IgD-negative memory B cell (primary cell): ENCODE data around the gene GSE1. TPM values are rescaled to one million over a fixed set of nuclear protein-coding genes. Genes with fewer than 3 reads are reported as not detected.

Experiments used
- H3K27ac Mint-ChIP-seq, 3 donors: one replicate each; pipeline ENCODE4 v1.8.0; 2020 to 2022; ENCODE audit warnings: mild to moderate bottlenecking in 3 of 3, mixed read lengths in 3 of 3, moderate library complexity in 1 of 3
- H3K27me3 Mint-ChIP-seq: one replicate; pipeline ENCODE4 v1.8.0; 2021; ENCODE audit warnings: mixed read lengths
- H3K36me3 Mint-ChIP-seq: one replicate; pipeline ENCODE4 v1.8.0; 2020; ENCODE audit warnings: mild to moderate bottlenecking, mixed read lengths
- H3K4me1 Mint-ChIP-seq, 3 donors: one replicate each; pipeline ENCODE4 v1.8.0; 2020 to 2022; ENCODE audit warnings: mixed read lengths in 3 of 3, mild to moderate bottlenecking in 1 of 3
- H3K4me3 Mint-ChIP-seq, 4 donors: one replicate each; pipeline ENCODE4 v1.8.0; 2020 to 2022; ENCODE audit warnings: mild to moderate bottlenecking in 4 of 4, mixed read lengths in 4 of 4, moderate library complexity in 3 of 4
- H3K9me3 Mint-ChIP-seq, 3 donors: one replicate each; pipeline ENCODE4 v1.8.0; 2020 to 2021; ENCODE audit warnings: mixed read lengths in 3 of 3, mild to moderate bottlenecking in 1 of 3
- polyA plus RNA-seq: library from polyadenylated mRNA; unstranded; fragments of 300-500 nt; fragmentation: Illumina TruSeq; gene quantifications from one replicate; pipeline ENCODE4 v1.2.3, GENCODE V29; 2021

GSE1 gene
- polyA plus RNA-seq, 1 donor from 2014 or later: 7.3 TPM

DNA sequence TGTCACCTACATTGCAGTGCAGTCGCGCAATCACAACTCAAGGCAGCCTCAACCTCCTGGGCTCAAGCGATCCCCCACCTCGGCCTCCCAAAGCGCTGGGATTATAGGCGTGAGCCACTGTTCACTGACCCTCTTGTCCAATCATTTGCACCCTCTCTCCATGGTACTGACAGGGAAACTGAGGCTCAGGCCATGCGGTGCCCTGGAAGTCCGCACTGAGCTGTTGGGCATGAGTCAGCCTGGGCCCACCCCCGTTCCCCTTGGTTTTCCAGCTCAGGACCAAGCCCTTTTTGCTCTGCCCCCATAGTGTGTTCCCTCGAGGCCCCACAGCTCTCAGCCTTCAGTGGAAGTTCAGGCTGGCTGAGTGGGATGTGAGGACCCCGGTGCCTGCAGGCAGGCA, 10.1 kb downstream of the GSE1 start:
- peaks cover 11 to 35% (median 18%) of the 10 kb centered on the region in 3 donors for H3K4me1 Mint-ChIP-seq
- H3K36me3 Mint-ChIP-seq: peaks cover 3% of the 10 kb centered on the region
- H3K9me3 Mint-ChIP-seq: no peaks in the 10 kb centered on the region
- no peak overlapping the region for H3K27ac Mint-ChIP-seq
- H3K27me3 Mint-ChIP-seq: no peaks in the 10 kb centered on the region
- H3K4me3 Mint-ChIP-seq: peak overlapping the region in 1 of 4 donors; percentile 28

DNA sequence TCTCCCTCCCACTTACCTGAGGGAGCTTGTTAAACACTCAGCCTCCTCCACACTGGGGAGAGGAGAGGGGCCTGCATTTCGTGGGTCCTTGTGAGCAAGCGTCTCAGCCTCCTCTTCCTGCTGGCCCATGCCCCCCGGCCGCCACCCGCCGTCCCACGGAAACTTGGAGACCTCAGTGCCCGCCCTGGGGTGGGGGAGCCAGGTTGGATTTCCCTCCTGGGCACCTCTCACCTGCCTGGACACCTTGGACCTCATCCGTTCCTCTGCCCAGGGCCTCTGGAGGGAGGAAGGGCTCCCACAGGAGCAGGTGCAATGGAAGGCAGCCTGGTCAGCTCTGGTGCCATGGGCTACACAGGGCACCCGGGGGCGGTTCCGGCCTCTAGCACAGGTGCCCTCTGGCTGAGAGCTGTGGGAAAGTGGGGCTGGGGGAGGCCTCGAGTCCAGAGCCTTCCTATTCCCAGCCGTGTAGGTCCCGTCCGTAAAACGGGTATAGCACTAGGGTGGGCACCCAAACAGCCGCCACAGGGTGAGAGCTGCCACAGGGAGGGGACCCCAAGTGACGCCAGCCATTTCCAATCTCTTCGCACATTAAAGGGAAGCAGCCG, 11.0 kb downstream of the GSE1 start:
- Mint-ChIP-seq H3K36me3 (peaks cover 3% of the 10 kb centered on the region), H3K4me3 (no peak overlapping the region), H3K4me1 (peaks cover 11 to 36% (median 20%) of the 10 kb centered on the region in 3 donors), H3K9me3 (no peaks in the 10 kb centered on the region), H3K27me3 (no peaks in the 10 kb centered on the region), H3K27ac (no peak overlapping the region)

DNA sequence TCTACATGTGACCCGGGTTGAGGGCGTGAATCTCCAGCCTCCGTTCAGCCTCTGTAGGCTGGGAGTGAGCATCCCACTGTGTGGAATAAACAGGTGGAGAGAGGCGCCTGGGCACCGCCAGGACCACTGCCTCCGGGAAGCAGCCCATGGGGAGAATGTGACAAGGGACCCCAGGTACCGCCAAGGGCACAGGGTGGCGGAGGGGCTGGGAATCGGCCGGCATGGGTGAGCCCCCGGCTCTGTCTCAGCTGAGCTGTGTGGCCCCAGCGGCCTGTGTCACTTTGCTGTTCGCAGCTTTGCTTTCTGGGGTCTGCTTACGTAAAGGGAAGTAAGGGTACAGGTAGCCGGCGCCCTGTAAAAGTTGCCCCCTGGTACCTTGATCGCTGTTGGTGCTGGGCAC, 11.5 kb downstream of the GSE1 start:
- H3K27ac Mint-ChIP-seq: no peak overlapping the region
- H3K36me3 Mint-ChIP-seq: peaks cover 5% of the 10 kb centered on the region
- H3K4me1 Mint-ChIP-seq: peaks cover 11 to 36% (median 20%) of the 10 kb centered on the region in 3 donors
- H3K27me3 Mint-ChIP-seq: no peaks in the 10 kb centered on the region
- no peaks in the 10 kb centered on the region for H3K9me3 Mint-ChIP-seq
- no peak overlapping the region for H3K4me3 Mint-ChIP-seq

DNA sequence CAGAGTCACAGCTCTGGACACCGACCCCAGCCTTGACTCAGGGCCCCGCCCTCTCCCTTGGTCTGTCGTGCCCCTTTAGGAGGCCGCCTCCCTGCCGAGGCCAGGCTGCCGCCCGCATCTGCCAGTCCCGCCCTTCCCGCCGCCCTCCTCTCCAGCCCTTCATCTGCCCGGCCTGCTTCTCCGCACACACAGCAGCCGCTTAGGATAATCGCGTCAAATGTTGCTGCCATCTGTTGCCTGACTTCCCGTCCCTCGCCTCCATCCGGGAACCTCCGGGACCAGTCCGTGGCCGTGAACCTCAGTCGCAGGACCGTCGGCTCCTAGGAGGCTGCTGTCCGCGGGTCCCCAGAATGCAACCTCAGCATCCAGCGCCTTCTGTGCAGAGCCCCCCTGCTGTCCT, 11.9 kb downstream of the GSE1 start:
- H3K27ac Mint-ChIP-seq: no peak overlapping the region
- no peaks in the 10 kb centered on the region for H3K9me3 Mint-ChIP-seq
- peaks cover 7% of the 10 kb centered on the region for H3K36me3 Mint-ChIP-seq
- peaks cover 11 to 36% (median 20%) of the 10 kb centered on the region in 3 donors for H3K4me1 Mint-ChIP-seq
- no peaks in the 10 kb centered on the region for H3K27me3 Mint-ChIP-seq
- H3K4me3 Mint-ChIP-seq: no peak overlapping the region

DNA sequence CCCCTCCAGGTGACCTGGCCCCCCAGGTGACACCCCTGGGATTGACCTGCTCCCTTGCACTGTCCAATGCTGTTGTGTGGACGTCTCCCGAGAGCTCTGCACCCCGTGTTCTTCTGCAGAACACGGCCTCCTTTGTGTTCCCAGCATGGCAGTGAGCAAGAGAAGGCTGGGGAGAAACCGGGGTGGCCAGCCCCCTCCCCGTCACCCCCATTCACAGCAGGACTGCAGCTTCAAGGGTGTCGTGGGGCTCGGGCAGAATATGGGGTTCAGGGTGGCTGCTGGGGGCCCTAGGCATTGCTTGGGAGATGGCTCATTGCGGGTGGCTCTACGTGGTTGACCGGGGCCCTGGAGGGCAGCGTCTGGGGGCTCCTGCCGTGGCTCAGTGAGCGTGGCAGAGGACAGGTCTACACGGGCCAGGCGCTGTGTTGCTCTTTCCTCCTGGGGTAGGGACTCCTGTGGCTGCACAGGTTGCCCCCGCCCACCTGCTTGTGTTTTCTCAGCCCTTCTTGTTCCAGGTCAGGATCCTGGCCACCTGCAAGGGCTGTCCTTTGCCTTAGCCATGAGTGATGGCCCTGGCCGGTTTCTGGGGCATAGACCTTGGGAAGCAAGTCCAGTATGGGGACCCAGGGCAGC, 12.5 kb downstream of the GSE1 start:
- Mint-ChIP-seq H3K36me3 (peaks cover 7% of the 10 kb centered on the region), H3K27ac (no peak overlapping the region)

DNA sequence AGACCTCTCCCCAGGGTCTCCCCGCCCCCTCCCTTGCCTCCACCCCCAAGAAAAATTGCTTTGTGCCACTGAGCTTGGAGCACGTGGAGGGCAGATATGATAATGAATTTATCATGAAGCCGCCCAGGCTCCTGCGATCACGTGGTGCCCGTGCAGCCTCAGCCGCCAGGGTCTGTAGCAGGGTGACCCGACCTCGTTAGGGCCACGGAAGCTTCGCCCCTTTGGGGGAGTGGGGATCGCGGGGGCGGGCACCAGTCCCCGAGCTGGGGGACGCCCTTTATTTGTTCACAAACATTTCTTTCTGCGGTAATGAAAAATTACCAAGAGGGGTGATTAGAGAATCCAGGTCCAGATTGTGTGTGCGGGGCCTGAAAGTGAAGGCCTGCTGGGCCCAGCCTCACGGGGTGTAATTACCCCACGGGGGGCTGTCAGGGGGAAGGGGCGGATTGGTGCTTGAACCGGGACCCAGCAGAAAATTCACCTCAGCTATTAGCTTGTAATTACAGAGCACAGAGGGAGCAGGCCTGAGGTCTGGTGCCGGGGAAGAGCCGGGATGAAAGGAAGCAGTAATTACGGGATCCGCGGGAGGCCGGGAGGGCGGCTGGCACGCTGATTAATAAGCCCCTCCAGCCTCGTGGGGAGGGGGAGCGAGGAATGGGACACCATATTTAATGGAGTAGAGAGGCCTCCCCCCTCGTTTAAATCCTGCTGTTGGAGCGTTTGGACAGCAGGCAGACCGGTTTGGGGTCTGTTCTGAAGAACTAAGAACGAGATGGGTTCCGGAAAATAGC, 13.3 kb downstream of the GSE1 start:
- peaks cover 6 to 27% (median 16%) of the 10 kb centered on the region in 3 donors for H3K4me1 Mint-ChIP-seq
- no peak overlapping the region for H3K4me3 Mint-ChIP-seq
- H3K36me3 Mint-ChIP-seq: peaks cover 7% of the 10 kb centered on the region
- H3K27ac Mint-ChIP-seq: no peak overlapping the region
- H3K27me3 Mint-ChIP-seq: no peaks in the 10 kb centered on the region
- H3K9me3 Mint-ChIP-seq: no peaks in the 10 kb centered on the region

More for the DNA sequence above, 12.5 kb downstream of the GSE1 start:
- no peaks in the 10 kb centered on the region for H3K27me3 Mint-ChIP-seq
- no peaks in the 10 kb centered on the region for H3K9me3 Mint-ChIP-seq
- H3K4me3 Mint-ChIP-seq: no peak overlapping the region
- peaks cover 11 to 32% (median 20%) of the 10 kb centered on the region in 3 donors for H3K4me1 Mint-ChIP-seq

DNA sequence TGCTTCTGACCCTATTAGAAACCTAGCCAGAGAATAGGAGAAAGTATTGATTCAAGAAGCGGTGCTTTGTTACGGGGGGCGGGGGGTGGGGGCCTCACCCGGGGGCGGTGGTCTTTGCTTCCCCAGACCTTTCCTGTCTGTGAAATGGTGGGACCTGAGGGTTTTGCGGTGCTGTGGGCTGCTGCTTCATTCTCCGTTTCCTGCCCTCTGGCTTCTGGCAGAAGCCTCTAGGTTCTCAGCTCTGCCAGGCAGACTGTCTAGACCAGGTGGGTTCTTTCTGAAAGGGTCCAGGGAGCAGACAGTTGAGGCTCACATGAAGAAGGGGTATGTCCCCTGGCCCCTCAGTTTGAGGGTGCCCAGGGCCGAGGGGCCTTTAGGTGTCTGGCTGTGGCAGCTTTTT, 14.0 kb downstream of the GSE1 start:
- no peak overlapping the region for H3K27ac Mint-ChIP-seq
- no peaks in the 10 kb centered on the region for H3K27me3 Mint-ChIP-seq

DNA sequence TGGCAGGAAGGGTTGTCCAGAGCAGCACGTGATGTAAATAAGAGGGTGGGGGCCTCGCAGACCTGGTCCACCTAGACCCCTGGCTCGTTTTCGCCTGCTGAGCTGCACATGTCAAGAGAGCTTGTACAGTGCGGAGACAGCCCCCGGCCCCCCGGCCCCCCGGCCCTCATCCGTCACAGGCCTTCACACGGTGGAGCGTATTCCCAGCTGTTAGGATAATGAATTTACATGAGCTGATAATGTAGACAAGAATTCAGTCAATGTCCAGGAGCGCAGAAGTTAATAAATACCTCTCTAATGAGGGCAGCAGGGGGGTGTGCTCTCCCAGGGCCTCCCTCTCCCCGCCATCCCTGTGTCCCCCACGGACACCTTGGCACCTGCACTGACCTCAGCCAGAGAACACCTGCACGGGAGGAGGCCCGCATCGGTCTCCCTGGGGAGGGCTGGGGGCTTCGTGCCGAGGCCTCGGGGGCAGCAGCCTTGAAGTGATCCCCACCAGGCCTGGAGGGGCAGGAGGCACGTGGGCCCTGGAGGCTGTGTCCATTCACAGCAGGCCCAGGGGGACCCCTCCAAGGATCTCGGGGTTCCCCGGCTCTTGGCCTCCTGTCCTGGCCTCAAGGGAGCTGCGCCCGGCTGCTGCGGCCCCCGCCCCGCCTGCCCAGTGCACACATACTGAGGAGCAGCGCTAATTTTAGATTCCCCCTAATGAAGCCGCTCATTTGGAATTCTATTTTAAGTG, 14.6 kb downstream of the GSE1 start:
- Mint-ChIP-seq H3K9me3 (no peaks in the 10 kb centered on the region), H3K4me1 (peaks cover 0 to 16% (median 9%) of the 10 kb centered on the region in 3 donors), H3K27me3 (no peaks in the 10 kb centered on the region), H3K27ac (no peak overlapping the region), H3K4me3 (no peak overlapping the region), H3K36me3 (peaks cover 4% of the 10 kb centered on the region)

More for the DNA sequence above, 14.0 kb downstream of the GSE1 start:
- peaks cover 6 to 21% (median 13%) of the 10 kb centered on the region in 3 donors for H3K4me1 Mint-ChIP-seq
- H3K4me3 Mint-ChIP-seq: no peak overlapping the region
- no peaks in the 10 kb centered on the region for H3K9me3 Mint-ChIP-seq
- peaks cover 5% of the 10 kb centered on the region for H3K36me3 Mint-ChIP-seq

DNA sequence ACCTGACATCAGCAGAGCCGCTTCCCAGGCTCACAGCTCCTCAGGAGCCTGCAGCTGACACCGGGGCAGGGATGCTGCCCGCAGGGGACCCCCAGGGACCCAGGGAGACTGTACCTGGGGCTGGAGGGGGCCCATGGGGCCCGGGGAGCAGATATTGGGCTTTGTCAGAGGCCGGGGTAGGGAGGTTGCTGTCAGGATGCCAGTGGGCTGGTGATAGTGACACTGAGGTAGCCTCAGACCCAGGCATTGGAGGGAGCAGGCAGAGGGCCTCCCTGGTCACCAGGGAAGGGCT, 15.1 kb downstream of the GSE1 start:
- Mint-ChIP-seq H3K9me3 (no peaks in the 10 kb centered on the region), H3K36me3 (peaks cover 3% of the 10 kb centered on the region), H3K27me3 (no peaks in the 10 kb centered on the region), H3K27ac (no peak overlapping the region), H3K4me3 (no peak overlapping the region), H3K4me1 (peaks cover 0 to 12% (median 8%) of the 10 kb centered on the region in 3 donors)

DNA sequence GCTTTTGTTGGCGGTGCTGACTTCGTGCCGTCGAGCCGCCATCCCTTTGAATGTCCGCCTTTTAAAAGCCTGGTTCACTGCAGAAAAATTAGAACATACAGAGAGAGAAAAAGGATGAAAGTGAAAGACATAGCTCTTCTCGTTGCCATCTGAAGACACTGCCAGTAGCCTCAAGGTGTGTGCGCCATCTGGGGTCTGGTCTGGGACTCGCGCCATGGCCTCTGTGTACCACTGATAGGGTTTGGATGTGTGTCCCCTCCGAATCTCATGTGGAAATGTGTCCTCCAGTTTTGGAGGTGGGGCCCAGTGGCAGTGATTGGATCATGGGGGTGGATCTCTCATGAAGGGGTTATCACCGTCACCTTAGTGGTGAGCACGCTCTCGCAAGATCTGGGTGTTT, 15.5 kb downstream of the GSE1 start:
- no peaks in the 10 kb centered on the region for H3K27me3 Mint-ChIP-seq
- peaks cover 3% of the 10 kb centered on the region for H3K36me3 Mint-ChIP-seq
- peaks cover 0 to 9% (median 8%) of the 10 kb centered on the region in 3 donors for H3K4me1 Mint-ChIP-seq
- H3K27ac Mint-ChIP-seq: no peak overlapping the region
- no peaks in the 10 kb centered on the region for H3K9me3 Mint-ChIP-seq
- H3K4me3 Mint-ChIP-seq: no peak overlapping the region

DNA sequence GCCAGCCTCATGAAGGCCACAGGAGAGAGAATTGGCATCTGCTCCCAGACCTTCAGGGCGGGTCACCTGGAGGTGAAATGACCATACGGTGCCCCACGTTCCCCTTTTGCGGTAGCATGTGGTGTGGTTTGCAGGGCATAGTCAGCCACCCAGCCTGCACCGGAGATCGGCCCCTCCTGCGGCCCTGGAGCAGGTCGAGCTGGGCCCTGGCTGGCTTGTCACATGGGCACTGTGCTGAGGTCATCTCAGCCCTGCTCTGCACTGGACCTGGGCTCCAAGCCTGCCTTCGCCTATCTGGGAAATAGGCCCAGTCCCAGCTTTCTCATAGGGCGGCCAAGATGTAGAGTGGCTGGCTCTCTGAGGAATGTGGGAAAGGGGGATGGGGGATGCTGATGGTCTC, 16.2 kb downstream of the GSE1 start:
- Mint-ChIP-seq H3K27me3 (no peaks in the 10 kb centered on the region), H3K36me3 (peaks cover 3% of the 10 kb centered on the region), H3K9me3 (no peaks in the 10 kb centered on the region), H3K27ac (no peak overlapping the region), H3K4me1 (peaks cover 0 to 9% (median 8%) of the 10 kb centered on the region in 3 donors), H3K4me3 (no peak overlapping the region)

DNA sequence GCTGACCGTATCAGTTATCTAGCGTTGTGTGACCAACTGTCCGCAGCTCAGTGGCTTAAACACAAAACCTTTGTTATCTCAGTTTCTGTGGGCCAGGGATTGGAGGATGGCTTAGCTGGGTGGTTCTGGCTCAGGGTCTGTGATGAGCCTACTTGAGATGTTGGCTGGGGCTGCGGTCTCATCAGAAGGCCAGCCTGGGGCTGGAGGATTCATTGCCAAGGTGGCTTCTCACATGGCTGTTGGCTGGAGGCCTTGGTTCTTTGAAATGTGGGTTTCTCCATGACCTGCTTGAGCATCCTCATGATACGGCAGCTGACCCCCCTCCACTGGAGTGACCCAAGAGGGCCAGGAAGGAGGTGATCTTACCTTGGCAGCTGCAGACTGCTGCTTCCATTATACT, 16.7 kb downstream of the GSE1 start:
- peak overlapping the region in 2 of 4 donors; percentile 5 to 73 for H3K4me3 Mint-ChIP-seq
- peaks cover 0 to 9% (median 8%) of the 10 kb centered on the region in 3 donors for H3K4me1 Mint-ChIP-seq
- peaks cover 3% of the 10 kb centered on the region for H3K36me3 Mint-ChIP-seq
- H3K27ac Mint-ChIP-seq: no peak overlapping the region
- no peaks in the 10 kb centered on the region for H3K27me3 Mint-ChIP-seq
- no peaks in the 10 kb centered on the region for H3K9me3 Mint-ChIP-seq

DNA sequence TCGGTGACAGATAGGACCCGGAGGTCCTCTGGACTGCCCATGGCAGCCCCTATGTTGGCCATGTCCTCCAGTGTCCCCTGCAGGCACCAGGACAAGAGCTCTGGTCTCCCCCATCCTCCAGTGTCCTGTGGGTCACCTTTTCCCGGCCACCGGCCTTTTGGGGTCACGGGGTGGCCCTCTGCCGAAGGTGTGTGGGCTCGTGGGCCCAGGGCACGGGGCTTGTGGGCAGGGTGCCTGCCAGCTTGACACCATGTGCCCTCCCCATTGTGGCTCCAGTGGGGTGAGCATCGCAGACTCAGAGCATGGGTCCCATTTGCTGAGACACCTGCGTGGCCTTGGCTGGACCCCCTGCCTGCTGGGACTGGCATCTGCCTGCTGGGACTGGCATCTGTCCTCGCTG, 18.1 kb downstream of the GSE1 start:
- no peak overlapping the region for H3K27ac Mint-ChIP-seq
- H3K4me3 Mint-ChIP-seq: no peak overlapping the region
- no peaks in the 10 kb centered on the region for H3K9me3 Mint-ChIP-seq
- H3K4me1 Mint-ChIP-seq: peaks cover 0 to 10% (median 7%) of the 10 kb centered on the region in 3 donors
- H3K36me3 Mint-ChIP-seq: peaks cover 3% of the 10 kb centered on the region
- H3K27me3 Mint-ChIP-seq: no peaks in the 10 kb centered on the region

DNA sequence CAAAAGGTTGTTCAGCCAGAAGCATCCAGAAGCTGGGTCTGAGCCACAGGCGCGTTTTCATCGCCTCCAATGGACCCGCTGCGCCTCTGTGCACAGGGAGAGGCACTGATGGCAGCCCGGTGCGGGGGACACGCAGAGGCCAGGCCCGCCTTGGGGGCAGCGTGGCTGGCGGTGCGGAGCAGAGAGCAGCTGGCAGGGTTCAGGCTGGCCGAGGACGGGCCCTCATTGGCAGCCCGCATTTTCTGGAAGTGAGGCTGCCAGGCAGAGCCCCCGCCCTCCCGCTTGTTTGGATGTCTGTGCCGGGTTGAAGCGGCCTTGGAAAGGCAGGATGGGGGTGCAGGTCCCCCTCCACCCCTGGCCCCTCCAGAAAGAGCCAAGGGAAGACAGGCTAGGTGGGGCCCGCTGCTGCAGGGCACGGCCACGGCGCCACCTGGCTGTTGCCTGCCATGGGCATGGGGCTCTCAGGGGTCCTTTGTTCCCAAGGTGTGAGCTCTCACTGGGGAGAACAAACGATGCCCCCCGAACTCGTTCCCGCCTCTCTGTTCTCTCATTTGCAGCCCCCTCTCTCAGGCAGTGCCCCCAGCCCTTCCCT, 18.8 kb downstream of the GSE1 start:
- H3K27ac Mint-ChIP-seq: no peak overlapping the region
- no peaks in the 10 kb centered on the region for H3K9me3 Mint-ChIP-seq

More for the DNA sequence above, 18.8 kb downstream of the GSE1 start:
- H3K4me3 Mint-ChIP-seq: no peak overlapping the region
- peaks cover 3% of the 10 kb centered on the region for H3K36me3 Mint-ChIP-seq
- H3K27me3 Mint-ChIP-seq: no peaks in the 10 kb centered on the region
- peaks cover 0 to 8% (median 4%) of the 10 kb centered on the region in 3 donors for H3K4me1 Mint-ChIP-seq
